ENCODE measurements around the gene LYRM4.

Gene LYRM4

GRCh38 chr6:5146398-5146797 is 114.4 kb downstream of the LYRM4 start:
- no peak for DNase-seq (ENCODE audit: low spot score)

- peak; percentile 77 for DNase-seq (ENCODE audit: low spot score)
These were observed 117.0 kb downstream of the LYRM4 start for GRCh38 chr6:5143634-5144311.

GRCh38 chr6:5142915-5143314 is 117.8 kb downstream of the LYRM4 start:
- DNase-seq (ENCODE audit: low spot score), result no peak

GRCh38 chr6:5142131-5142530 is 118.6 kb downstream of the LYRM4 start:
- no peak for DNase-seq (ENCODE audit: low spot score)

GRCh38 chr6:5141046-5141445 is 119.7 kb downstream of the LYRM4 start:
- DNase-seq (ENCODE audit: low spot score), result no peak

- DNase-seq (ENCODE audit: low spot score), result no peak
These were observed 120.7 kb downstream of the LYRM4 start for GRCh38 chr6:5139828-5140771.

GRCh38 chr6:5138995-5139827 is 121.5 kb downstream of the LYRM4 start:
- DNase-seq (ENCODE audit: low spot score), result no peak

GRCh38 chr6:5136851-5137250 is 123.9 kb downstream of the LYRM4 start:
- no peak for DNase-seq (ENCODE audit: low spot score)

GRCh38 chr6:5135788-5136376 is 124.9 kb downstream of the LYRM4 start:
- peak; percentile 38 for DNase-seq (ENCODE audit: low spot score)

GRCh38 chr6:5133943-5134342 is 126.8 kb downstream of the LYRM4 start:
- DNase-seq (ENCODE audit: low spot score), result no peak

GRCh38 chr6:5132731-5133130 is 128.0 kb downstream of the LYRM4 start:
- DNase-seq (ENCODE audit: low spot score), result no peak

GRCh38 chr6:5130135-5130866 is 130.4 kb downstream of the LYRM4 start:
- no peak for DNase-seq (ENCODE audit: low spot score)

GRCh38 chr6:5128351-5128750 is 132.4 kb downstream of the LYRM4 start:
- DNase-seq (ENCODE audit: low spot score), result no peak

GRCh38 chr6:5127106-5127687 is 133.6 kb downstream of the LYRM4 start:
- DNase-seq (ENCODE audit: low spot score), result no peak

- DNase-seq (ENCODE audit: low spot score), result no peak
These were observed 134.5 kb downstream of the LYRM4 start for GRCh38 chr6:5126214-5126613.

- no peak for DNase-seq (ENCODE audit: low spot score)
These were observed 135.4 kb downstream of the LYRM4 start for GRCh38 chr6:5125152-5126006.

GRCh38 chr6:5124526-5124925 is 136.2 kb downstream of the LYRM4 start:
- no peak for DNase-seq (ENCODE audit: low spot score)

- no peak for DNase-seq (ENCODE audit: low spot score)
These were observed 137.2 kb downstream of the LYRM4 start for GRCh38 chr6:5123296-5124143.

GRCh38 chr6:5122504-5123112 is 138.1 kb downstream of the LYRM4 start:
- no peak for DNase-seq (ENCODE audit: low spot score)

All from hematopoietic multipotent progenitor cell treated with erythropoietin and hydrocortisone succinate and interleukin-3 and kit ligand, for 17 days (in vitro differentiated cells).